DOHH2 (cell line): Measurements from ENCODE around the gene SMIM10L1.

Experiments
- CTCF ChIP-seq: fragments of 200-600 bp; sonication (generic); IDR thresholded peaks from one replicate; pipeline ENCODE4 v1.5.1; 2014; ENCODE audit warnings: antibody characterized with exemption, mild to moderate bottlenecking, low read depth, low read length; ENCODE audit not compliant: poor library complexity, severe bottlenecking
- EZH2phosphoT487 ChIP-seq: fragments of 200-600 bp; sonication (generic); IDR thresholded peaks from 2 replicates; pipeline ENCODE4 v1.6.1; 2017; ENCODE audit warnings: borderline replicate concordance, mild to moderate bottlenecking, antibody characterized with exemption, low read length, moderate library complexity, mixed read lengths

- TF ChIP-seq CTCF (no peak), EZH2phosphoT487 (no peak)
These were observed 8.5 kb upstream of the SMIM10L1 start for GRCh38 chr12:11162502-11162901.
